Upper lobe of left lung (tissue), 6 donors: ENCODE data around the gene S100A12. TPM values are rescaled to one million over a fixed set of nuclear protein-coding genes. Genes with fewer than 3 reads are reported as not detected.
A peak's percentile ranks its signal among the peaks of the same experiment; 100 is the strongest.

Experiments
- ATAC-seq, 2 donors: fragments of 200-7000 bp; cut with Tn5 transposase; one replicate each; pipeline ENCODE4 v1.9.1; 2022; ENCODE audit warnings: mild to moderate bottlenecking in 2 of 2, moderate library complexity in 2 of 2; ENCODE audit not compliant: low FRiP score in 2 of 2
- DNase-seq, 2 donors: peaks; one replicate each; pipeline ENCODE4 v3.0.0-alpha.2; 2019 to 2020
- H3K27ac ChIP-seq, 4 donors: fragments of 200-600 bp; sonication (generic); one replicate each; pipeline ENCODE4 v1.5.1; 2016 to 2019
- H3K27me3 ChIP-seq, 4 donors: fragments of 200-600 bp; sonication (generic); one replicate each; pipeline ENCODE4 v1.5.1; 2017 to 2019
- H3K36me3 ChIP-seq, 4 donors: fragments of 200-600 bp; sonication (generic); one replicate each; pipeline ENCODE4 v1.5.1; 2016 to 2019
- H3K4me1 ChIP-seq, 4 donors: fragments of 200-600 bp; sonication (generic); one replicate each; pipeline ENCODE4 v1.5.1; 2018 to 2019
- H3K4me3 ChIP-seq, 4 donors: fragments of 200-600 bp; sonication (generic); one replicate each; pipeline ENCODE4 v1.5.1; 2017 to 2019; ENCODE audit warnings: mild to moderate bottlenecking in 2 of 4, moderate library complexity in 1 of 4
- H3K9me3 ChIP-seq, 4 donors: fragments of 200-600 bp; sonication (generic); one replicate each; pipeline ENCODE4 v1.5.1; 2018 to 2019
- EP300 ChIP-seq, 4 donors: sonication (generic); formaldehyde crosslinking; IDR thresholded peaks; one replicate each; pipeline ENCODE4 v1.5.1; 2017; ENCODE audit warnings: antibody characterized with exemption in 4 of 4, control low read depth in 2 of 4
- POLR2A ChIP-seq, 4 donors: fragments of 450-650 bp; IDR thresholded peaks; one replicate each; pipeline ENCODE4 v1.5.1; 2016 to 2017; ENCODE audit warnings: antibody characterized with exemption in 4 of 4, mild to moderate bottlenecking in 2 of 4
- POLR2AphosphoS5 ChIP-seq, 2 donors: sonication (generic); formaldehyde crosslinking; IDR thresholded peaks; one replicate each; pipeline ENCODE4 v1.5.1; 2017; ENCODE audit warnings: antibody characterized with exemption in 2 of 2
- WGBS, 2 donors: methylation state at CpG; one replicate each; pipeline ENCODE4 v1.1.5; 2017 to 2018; 5-methylcytosine and 5-hydroxymethylcytosine counted together
- total RNA-seq, 6 donors: library from RNA; depleted of rRNA in 4 of 6; stranded (reverse); fragments of >200 nt in 4 of 6; gene quantifications; one replicate each; pipeline versions ENCODE4 v1.1.0 to v1.2.1, GENCODE V29; 2016 to 2021
- TF ChIP-seq, protein P1 (sequence below), 6 experiments: fragments of 450-650 bp in 4 of 6; fragments of 200-600 bp in 2 of 6; sonication (generic) in 2 of 6; IDR thresholded peaks; one replicate each; pipeline ENCODE4 v1.5.1; 2016 to 2019; ENCODE audit warnings: antibody characterized with exemption in 6 of 6
- donor health status: DM: no; HTN: no; CAD: no; lungs with moderate emphysema.
- donor health status: DM: no; HTN: yes; CAD: no; lungs with severe emphysema.

The S100A12 gene
- total RNA-seq, 6 donors from 2014 or later, result 5.2 to 75.7 (median 32.1) TPM

DNA sequence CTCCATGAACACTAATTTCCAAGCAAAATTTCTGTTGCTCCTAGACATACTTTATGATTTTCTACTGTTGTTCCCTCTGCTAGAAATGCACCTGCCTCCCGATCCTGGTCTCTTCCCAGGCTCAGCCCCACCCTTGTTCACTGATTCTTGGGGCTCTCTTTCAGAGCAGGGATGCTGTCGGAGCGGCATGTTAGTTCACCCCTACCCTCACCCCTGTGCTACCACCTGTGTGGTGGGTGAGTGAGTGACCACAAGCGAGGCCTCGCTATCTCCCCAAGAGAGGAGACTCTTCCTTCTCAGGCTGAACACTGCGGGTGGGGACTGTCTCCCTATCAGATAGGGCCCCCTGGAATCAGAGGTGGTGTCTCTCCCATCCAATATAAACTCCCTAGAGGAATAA is 20.4 kb upstream of the S100A12 start:
- no peaks in the 10 kb centered on the region for H3K9me3 ChIP-seq
- WGBS, 2 donors, result 84 to 93% methylated on average over 6 of the region's 6 CpGs
- DNase-seq (no peak), ATAC-seq (no peak)
- no peak overlapping the region for H3K4me3 ChIP-seq
- no peaks in the 10 kb centered on the region for H3K36me3 ChIP-seq
- no peak overlapping the region for H3K27ac ChIP-seq
- TF ChIP-seq POLR2AphosphoS5 (IDR thresholded peaks at IDR 0.05) (no peak), EP300 (IDR thresholded peaks at IDR 0.05) (no peak), POLR2A (IDR thresholded peaks at IDR 0.05) (no peak)
- TF ChIP-seq, protein P1, sequence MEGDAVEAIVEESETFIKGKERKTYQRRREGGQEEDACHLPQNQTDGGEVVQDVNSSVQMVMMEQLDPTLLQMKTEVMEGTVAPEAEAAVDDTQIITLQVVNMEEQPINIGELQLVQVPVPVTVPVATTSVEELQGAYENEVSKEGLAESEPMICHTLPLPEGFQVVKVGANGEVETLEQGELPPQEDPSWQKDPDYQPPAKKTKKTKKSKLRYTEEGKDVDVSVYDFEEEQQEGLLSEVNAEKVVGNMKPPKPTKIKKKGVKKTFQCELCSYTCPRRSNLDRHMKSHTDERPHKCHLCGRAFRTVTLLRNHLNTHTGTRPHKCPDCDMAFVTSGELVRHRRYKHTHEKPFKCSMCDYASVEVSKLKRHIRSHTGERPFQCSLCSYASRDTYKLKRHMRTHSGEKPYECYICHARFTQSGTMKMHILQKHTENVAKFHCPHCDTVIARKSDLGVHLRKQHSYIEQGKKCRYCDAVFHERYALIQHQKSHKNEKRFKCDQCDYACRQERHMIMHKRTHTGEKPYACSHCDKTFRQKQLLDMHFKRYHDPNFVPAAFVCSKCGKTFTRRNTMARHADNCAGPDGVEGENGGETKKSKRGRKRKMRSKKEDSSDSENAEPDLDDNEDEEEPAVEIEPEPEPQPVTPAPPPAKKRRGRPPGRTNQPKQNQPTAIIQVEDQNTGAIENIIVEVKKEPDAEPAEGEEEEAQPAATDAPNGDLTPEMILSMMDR (IDR thresholded peaks at IDR 0.05), result no peak
- peaks cover 0 to 5% (median 0%) of the 10 kb centered on the region in 4 donors for H3K4me1 ChIP-seq
- no peaks in the 10 kb centered on the region for H3K27me3 ChIP-seq

DNA sequence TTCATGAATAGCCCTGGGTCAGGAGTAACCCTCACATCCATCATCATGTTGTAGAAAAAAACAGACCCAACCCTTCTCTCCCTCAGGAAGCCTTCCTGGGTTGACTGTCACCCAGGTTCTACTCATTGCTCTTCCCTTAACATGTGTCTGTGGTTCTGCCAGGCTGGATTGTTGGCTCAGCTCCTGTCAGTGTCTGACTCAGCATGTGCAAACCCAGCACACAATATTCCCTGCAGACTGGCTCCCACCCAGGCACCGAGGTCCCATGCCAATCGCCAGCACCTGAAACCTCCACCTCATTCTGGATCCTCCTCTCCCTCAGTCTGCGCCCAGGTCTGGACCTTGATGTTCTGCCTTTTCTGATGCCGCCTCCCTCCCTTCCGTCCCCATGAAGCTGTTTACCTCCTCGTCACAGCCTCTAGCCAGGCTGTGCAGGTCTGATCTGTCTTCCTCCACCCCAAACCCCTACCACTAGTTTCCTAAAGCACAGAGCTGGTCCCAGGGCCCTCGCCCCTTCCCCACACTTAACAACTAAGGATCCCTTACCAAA is 19.8 kb upstream of the S100A12 start:
- no peaks in the 10 kb centered on the region for H3K9me3 ChIP-seq
- 81 to 87% methylated on average over 7 of the region's 7 CpGs for WGBS, 2 donors
- H3K4me1 ChIP-seq, result peaks cover 0 to 5% (median 0%) of the 10 kb centered on the region in 4 donors
- ATAC-seq (no peak), DNase-seq (no peak)
- H3K4me3 ChIP-seq, result no peak overlapping the region
- TF ChIP-seq POLR2A (IDR thresholded peaks at IDR 0.05) (no peak), EP300 (IDR thresholded peaks at IDR 0.05) (no peak)
- TF ChIP-seq, protein P1 (IDR thresholded peaks at IDR 0.05), result no peak
- peak overlapping the region in 1 of 4 donors; percentile 70 for H3K27ac ChIP-seq
- no peaks in the 10 kb centered on the region for H3K27me3 ChIP-seq
- H3K36me3 ChIP-seq, result no peaks in the 10 kb centered on the region

- ATAC-seq, result no peak
- no peak for TF ChIP-seq EP300 (IDR thresholded peaks at IDR 0.05)
- no peak for TF ChIP-seq POLR2AphosphoS5 (IDR thresholded peaks at IDR 0.05)
- TF ChIP-seq, protein P1 (IDR thresholded peaks at IDR 0.05), result no peak
- TF ChIP-seq POLR2A (IDR thresholded peaks at IDR 0.05), result no peak
- H3K27ac ChIP-seq, result peak overlapping the region in 2 of 4 donors; percentile 22 to 70
- WGBS, 2 donors, result 78 to 83% methylated on average over 4 to 5 of the region's 5 CpGs
- H3K27me3 ChIP-seq, result no peaks in the 10 kb centered on the region
- H3K4me1 ChIP-seq, result peaks cover 0 to 5% (median 0%) of the 10 kb centered on the region in 4 donors
- no peaks in the 10 kb centered on the region for H3K36me3 ChIP-seq
- no peaks in the 10 kb centered on the region for H3K9me3 ChIP-seq
- H3K4me3 ChIP-seq, result no peak overlapping the region
- no peak for DNase-seq
Measured at GRCh38 chr1:153394391-153394790, 19.0 kb upstream of the S100A12 start.

GRCh38 chr1:153393926-153394325 is 18.5 kb upstream of the S100A12 start:
- peak in 1 of 2 donors; percentile 61 for DNase-seq
- TF ChIP-seq EP300 (IDR thresholded peaks at IDR 0.05) (no peak), POLR2AphosphoS5 (IDR thresholded peaks at IDR 0.05) (peak in 1 of 2 donors; percentile 53)
- TF ChIP-seq, protein P1 (IDR thresholded peaks at IDR 0.05), result no peak
- peak in 1 of 2 donors; percentile 20 for ATAC-seq
- H3K4me3 ChIP-seq, result no peak overlapping the region
- no peaks in the 10 kb centered on the region for H3K9me3 ChIP-seq
- 74 to 76% methylated on average over 4 to 6 of the region's 6 CpGs for WGBS, 2 donors
- peaks cover 0 to 5% (median 0%) of the 10 kb centered on the region in 4 donors for H3K4me1 ChIP-seq
- H3K27me3 ChIP-seq, result no peaks in the 10 kb centered on the region
- H3K27ac ChIP-seq, result peak overlapping the region in 3 of 4 donors; percentile 34 to 70 (median 60)
- no peaks in the 10 kb centered on the region for H3K36me3 ChIP-seq

DNA sequence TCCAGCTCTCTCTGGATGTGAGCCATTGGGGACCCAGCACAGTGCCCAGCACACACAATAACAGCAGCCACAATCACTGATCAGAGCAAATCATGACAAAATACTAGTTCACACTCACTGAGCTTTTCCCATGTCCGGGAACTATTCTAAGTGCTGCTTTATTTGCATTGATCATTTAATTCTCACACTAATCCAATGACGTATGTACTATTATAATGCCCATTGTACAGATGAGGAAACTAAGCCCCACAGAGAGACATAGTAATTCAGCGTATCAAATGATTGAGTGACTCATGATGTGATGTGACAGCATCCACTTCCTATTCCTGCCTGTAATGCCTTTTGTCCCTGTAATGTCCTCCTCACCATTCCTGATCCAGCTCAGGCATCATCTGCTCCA is 17.4 kb upstream of the S100A12 start:
- Histone ChIP-seq H3K36me3 (no peaks in the 10 kb centered on the region), H3K4me3 (no peak overlapping the region), H3K27ac (peak overlapping the region in 3 of 4 donors; percentile 6 to 70 (median 34)), H3K4me1 (peaks cover 0 to 5% (median 0%) of the 10 kb centered on the region in 4 donors), H3K27me3 (no peaks in the 10 kb centered on the region), H3K9me3 (no peaks in the 10 kb centered on the region)
- 74 to 81% methylated on average over 3 of the region's 3 CpGs for WGBS, 2 donors
- DNase-seq (no peak), ATAC-seq (no peak)
- TF ChIP-seq POLR2AphosphoS5 (IDR thresholded peaks at IDR 0.05) (no peak), EP300 (IDR thresholded peaks at IDR 0.05) (no peak), POLR2A (IDR thresholded peaks at IDR 0.05) (no peak)
- TF ChIP-seq, protein P1 (IDR thresholded peaks at IDR 0.05), result no peak
